GM23338 (cell line): ENCODE results near the gene FAM76A. TPM values are rescaled to one million over a fixed set of nuclear protein-coding genes. Genes with fewer than 3 reads are reported as not detected.

Experiments
- ATAC-seq: fragments of 200-7000 bp; cut with Tn5 transposase; 3 replicates; pipeline ENCODE4 v1.9.1; 2020
- DNase-seq: peaks from one replicate; pipeline ENCODE4 v3.0.0-alpha.2; 2015; ENCODE audit warnings: low spot score
- H2AFZ ChIP-seq: fragments of 200-600 bp; sonication (generic); 2 replicates; pipeline ENCODE4 v1.8.0; 2016; ENCODE audit warnings: antibody characterized with exemption, mild to moderate bottlenecking, moderate library complexity
- H3F3A ChIP-seq: fragments of 200-600 bp; sonication (generic); replicated peaks from 2 replicates; pipeline ENCODE4 v1.8.0; 2017; ENCODE audit warnings: antibody characterized with exemption, mixed run types, low read depth
- H3K27ac ChIP-seq: fragments of 200-600 bp; sonication (generic); 2 replicates; pipeline ENCODE4 v1.6.1; 2016; ENCODE audit warnings: low read depth
- H3K27me3 ChIP-seq: fragments of 200-600 bp; sonication (generic); 2 replicates; pipeline ENCODE4 v1.8.0; 2016; ENCODE audit warnings: mild to moderate bottlenecking, mixed run types, moderate library complexity; ENCODE audit not compliant: insufficient read depth
- H3K36me3 ChIP-seq: fragments of 200-600 bp; sonication (generic); 2 replicates; pipeline ENCODE4 v1.8.0; 2016; ENCODE audit warnings: mild to moderate bottlenecking; ENCODE audit not compliant: insufficient read depth
- H3K4me1 ChIP-seq: fragments of 200-600 bp; sonication (generic); 2 replicates; pipeline ENCODE4 v1.8.0; 2016; ENCODE audit warnings: mild to moderate bottlenecking, moderate library complexity; ENCODE audit not compliant: insufficient read depth
- H3K4me2 ChIP-seq: fragments of 200-600 bp; sonication (generic); 2 replicates; pipeline ENCODE4 v1.7.1; 2017; ENCODE audit warnings: mixed run types
- H3K4me3 ChIP-seq: fragments of 200-600 bp; sonication (generic); 2 replicates; pipeline ENCODE4 v1.6.1; 2016; ENCODE audit warnings: mixed run types
- H3K79me2 ChIP-seq: fragments of 200-600 bp; sonication (generic); replicated peaks from 2 replicates; pipeline ENCODE4 v1.8.0; 2017; ENCODE audit warnings: mild to moderate bottlenecking; ENCODE audit not compliant: insufficient read depth
- H3K9me2 ChIP-seq: fragments of 200-600 bp; sonication (generic); 2 replicates; pipeline ENCODE4 v1.8.0; 2017; ENCODE audit not compliant: insufficient read depth
- H4K20me1 ChIP-seq: fragments of 200-600 bp; sonication (generic); replicated peaks from 2 replicates; pipeline ENCODE4 v1.8.0; 2017; ENCODE audit warnings: mild to moderate bottlenecking; ENCODE audit not compliant: insufficient read depth
- H3K27ac Mint-ChIP-seq: 2 replicates; pipeline ENCODE4 v1.8.0; 2020; ENCODE audit warnings: inconsistent platforms, mild to moderate bottlenecking, moderate library complexity, mixed read lengths
- H3K27me3 Mint-ChIP-seq: 3 replicates; pipeline ENCODE4 v1.8.0; 2022; ENCODE audit warnings: low read depth, mild to moderate bottlenecking, moderate library complexity, mixed read lengths, inconsistent platforms; ENCODE audit not compliant: insufficient read depth, poor library complexity
- H3K36me3 Mint-ChIP-seq: 3 replicates; pipeline ENCODE4 v1.8.0; 2021; ENCODE audit warnings: low read depth, mild to moderate bottlenecking, inconsistent platforms, moderate library complexity, mixed read lengths
- H3K4me1 Mint-ChIP-seq: 3 replicates; pipeline ENCODE4 v1.8.0; 2020; ENCODE audit warnings: mild to moderate bottlenecking, inconsistent platforms, mixed read lengths
- H3K4me3 Mint-ChIP-seq: 3 replicates; pipeline ENCODE4 v1.8.0; 2021; ENCODE audit warnings: moderate library complexity, mild to moderate bottlenecking, inconsistent platforms, mixed read lengths
- H3K9me3 Mint-ChIP-seq: 3 replicates; pipeline ENCODE4 v1.8.0; 2020; ENCODE audit warnings: moderate library complexity, mild to moderate bottlenecking, inconsistent platforms, mixed read lengths
- ETS1 ChIP-seq: IDR thresholded peaks from 2 replicates; pipeline ENCODE4 v1.6.1; 2016; ENCODE audit warnings: antibody characterized with exemption
- EZH2 ChIP-seq: fragments of 200-600 bp; sonication (generic); IDR thresholded peaks from one replicate; pipeline ENCODE4 v1.8.0; 2017; ENCODE audit warnings: antibody characterized with exemption, mild to moderate bottlenecking, low read depth; ENCODE audit not compliant: unreplicated experiment
- EZH2phosphoT487 ChIP-seq: fragments of 200-600 bp; sonication (generic); IDR thresholded peaks from one replicate; pipeline ENCODE4 v1.8.1; 2018; ENCODE audit warnings: antibody characterized with exemption; ENCODE audit not compliant: unreplicated experiment
- NANOG ChIP-seq: IDR thresholded peaks from 2 replicates; pipeline ENCODE4 v1.6.1; 2016; ENCODE audit warnings: antibody characterized with exemption, borderline replicate concordance
- STAT1 ChIP-seq: IDR thresholded peaks from one replicate; pipeline ENCODE4 v1.6.1; 2016; ENCODE audit warnings: antibody characterized with exemption; ENCODE audit not compliant: unreplicated experiment
- ZNF331 ChIP-seq: fragments of 250-450 bp; sonication (Bioruptor Pico); IDR thresholded peaks from 2 replicates; pipeline ENCODE4 v1.5.0; 2020; ENCODE audit warnings: low read depth, mild to moderate bottlenecking, moderate library complexity
- polyA plus RNA-seq: library from polyadenylated mRNA; unstranded; fragments of >200 nt; fragmentation: Nextera tagmentation; extraction: Ambion mirVana; gene quantifications from 2 replicates; pipeline ENCODE4 v1.2.1, GENCODE V29; 2016
- total RNA-seq: library from RNA; depleted of rRNA; stranded (reverse); fragments of >200 nt; shearing (Covaris generic); gene quantifications from 2 replicates; pipeline ENCODE4 v1.2.3, GENCODE V29; 2014
- TF ChIP-seq, protein P1 (sequence below): fragments of 250-450 bp; sonication (Bioruptor Pico); IDR thresholded peaks from 2 replicates; pipeline ENCODE4 v1.5.0; 2020; ENCODE audit warnings: mild to moderate bottlenecking, moderate library complexity

FAM76A gene
- total and polyA plus RNA-seq, 2 experiments from 2014 or later, result 12.5 to 13.8 TPM

GRCh38 chr1:27724961-27725373, 794 bp upstream of the FAM76A start:
- H3K4me3 ChIP-seq, result peak overlapping the region; percentile 40
- H3K27ac ChIP-seq, result peak overlapping the region; percentile 89
- Mint-ChIP-seq H3K4me3 (peak overlapping the region; percentile 74), H3K9me3 (no peaks in the 10 kb centered on the region), H3K4me1 (peaks cover 10% of the 10 kb centered on the region), H3K27me3 (peaks cover 12% of the 10 kb centered on the region), H3K36me3 (peaks cover 3% of the 10 kb centered on the region; the same call in 1 of the 3 replicates), H3K27ac (peak overlapping the region; percentile 98)
- peak overlapping the region; percentile 73 for H3K4me2 ChIP-seq
- no peaks in the 10 kb centered on the region for H3K36me3 ChIP-seq
- peak; percentile 29 for ATAC-seq
- H3F3A ChIP-seq, result peaks cover 16% of the 10 kb centered on the region; the same call in 1 of the 2 replicates
- no peaks in the 10 kb centered on the region for H3K9me2 ChIP-seq
- DNase-seq, result peak; percentile 83
- TF ChIP-seq EZH2phosphoT487 (no peak), STAT1 (no peak), EZH2 (no peak), NANOG (no peak), ETS1 (no peak), ZNF331 (CRISPR knock-in tag) (no peak)
- TF ChIP-seq, protein P1, sequence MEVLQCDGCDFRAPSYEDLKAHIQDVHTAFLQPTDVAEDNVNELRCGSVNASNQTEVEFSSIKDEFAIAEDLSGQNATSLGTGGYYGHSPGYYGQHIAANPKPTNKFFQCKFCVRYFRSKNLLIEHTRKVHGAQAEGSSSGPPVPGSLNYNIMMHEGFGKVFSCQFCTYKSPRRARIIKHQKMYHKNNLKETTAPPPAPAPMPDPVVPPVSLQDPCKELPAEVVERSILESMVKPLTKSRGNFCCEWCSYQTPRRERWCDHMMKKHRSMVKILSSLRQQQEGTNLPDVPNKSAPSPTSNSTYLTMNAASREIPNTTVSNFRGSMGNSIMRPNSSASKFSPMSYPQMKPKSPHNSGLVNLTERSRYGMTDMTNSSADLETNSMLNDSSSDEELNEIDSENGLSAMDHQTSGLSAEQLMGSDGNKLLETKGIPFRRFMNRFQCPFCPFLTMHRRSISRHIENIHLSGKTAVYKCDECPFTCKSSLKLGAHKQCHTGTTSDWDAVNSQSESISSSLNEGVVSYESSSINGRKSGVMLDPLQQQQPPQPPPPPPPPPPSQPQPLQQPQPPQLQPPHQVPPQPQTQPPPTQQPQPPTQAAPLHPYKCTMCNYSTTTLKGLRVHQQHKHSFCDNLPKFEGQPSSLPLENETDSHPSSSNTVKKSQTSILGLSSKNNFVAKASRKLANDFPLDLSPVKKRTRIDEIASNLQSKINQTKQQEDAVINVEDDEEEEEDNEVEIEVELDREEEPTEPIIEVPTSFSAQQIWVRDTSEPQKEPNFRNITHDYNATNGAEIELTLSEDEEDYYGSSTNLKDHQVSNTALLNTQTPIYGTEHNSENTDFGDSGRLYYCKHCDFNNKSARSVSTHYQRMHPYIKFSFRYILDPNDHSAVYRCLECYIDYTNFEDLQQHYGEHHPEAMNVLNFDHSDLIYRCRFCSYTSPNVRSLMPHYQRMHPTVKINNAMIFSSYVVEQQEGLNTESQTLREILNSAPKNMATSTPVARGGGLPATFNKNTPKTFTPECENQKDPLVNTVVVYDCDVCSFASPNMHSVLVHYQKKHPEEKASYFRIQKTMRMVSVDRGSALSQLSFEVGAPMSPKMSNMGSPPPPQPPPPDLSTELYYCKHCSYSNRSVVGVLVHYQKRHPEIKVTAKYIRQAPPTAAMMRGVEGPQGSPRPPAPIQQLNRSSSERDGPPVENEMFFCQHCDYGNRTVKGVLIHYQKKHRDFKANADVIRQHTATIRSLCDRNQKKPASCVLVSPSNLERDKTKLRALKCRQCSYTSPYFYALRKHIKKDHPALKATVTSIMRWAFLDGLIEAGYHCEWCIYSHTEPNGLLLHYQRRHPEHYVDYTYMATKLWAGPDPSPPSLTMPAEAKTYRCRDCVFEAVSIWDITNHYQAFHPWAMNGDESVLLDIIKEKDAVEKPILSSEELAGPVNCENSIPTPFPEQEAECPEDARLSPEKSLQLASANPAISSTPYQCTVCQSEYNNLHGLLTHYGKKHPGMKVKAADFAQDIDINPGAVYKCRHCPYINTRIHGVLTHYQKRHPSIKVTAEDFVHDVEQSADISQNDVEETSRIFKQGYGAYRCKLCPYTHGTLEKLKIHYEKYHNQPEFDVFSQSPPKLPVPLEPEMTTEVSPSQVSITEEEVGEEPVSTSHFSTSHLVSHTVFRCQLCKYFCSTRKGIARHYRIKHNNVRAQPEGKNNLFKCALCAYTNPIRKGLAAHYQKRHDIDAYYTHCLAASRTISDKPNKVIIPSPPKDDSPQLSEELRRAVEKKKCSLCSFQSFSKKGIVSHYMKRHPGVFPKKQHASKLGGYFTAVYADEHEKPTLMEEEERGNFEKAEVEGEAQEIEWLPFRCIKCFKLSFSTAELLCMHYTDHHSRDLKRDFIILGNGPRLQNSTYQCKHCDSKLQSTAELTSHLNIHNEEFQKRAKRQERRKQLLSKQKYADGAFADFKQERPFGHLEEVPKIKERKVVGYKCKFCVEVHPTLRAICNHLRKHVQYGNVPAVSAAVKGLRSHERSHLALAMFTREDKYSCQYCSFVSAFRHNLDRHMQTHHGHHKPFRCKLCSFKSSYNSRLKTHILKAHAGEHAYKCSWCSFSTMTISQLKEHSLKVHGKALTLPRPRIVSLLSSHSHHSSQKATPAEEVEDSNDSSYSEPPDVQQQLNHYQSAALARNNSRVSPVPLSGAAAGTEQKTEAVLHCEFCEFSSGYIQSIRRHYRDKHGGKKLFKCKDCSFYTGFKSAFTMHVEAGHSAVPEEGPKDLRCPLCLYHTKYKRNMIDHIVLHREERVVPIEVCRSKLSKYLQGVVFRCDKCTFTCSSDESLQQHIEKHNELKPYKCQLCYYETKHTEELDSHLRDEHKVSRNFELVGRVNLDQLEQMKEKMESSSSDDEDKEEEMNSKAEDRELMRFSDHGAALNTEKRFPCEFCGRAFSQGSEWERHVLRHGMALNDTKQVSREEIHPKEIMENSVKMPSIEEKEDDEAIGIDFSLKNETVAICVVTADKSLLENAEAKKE (CRISPR knock-in tag), result no peak
- peak overlapping the region; percentile 76 for H2AFZ ChIP-seq
- H4K20me1 ChIP-seq, result no peaks in the 10 kb centered on the region
- H3K4me1 ChIP-seq, result peaks cover 17% of the 10 kb centered on the region; the same call in 1 of the 2 replicates
- H3K79me2 ChIP-seq, result 0 out of 2 replicates have a peak, but pooled peaks cover 6% of the 10 kb centered on the region
- no peaks in the 10 kb centered on the region for H3K27me3 ChIP-seq
